Measurements from ENCODE around the gene WWTR1. TPM values are rescaled to one million over a fixed set of nuclear protein-coding genes. Genes with fewer than 3 reads are reported as not detected.
A peak's percentile ranks its signal among the peaks of the same experiment; 100 is the strongest.

WWTR1 gene
- polyA plus RNA-seq, 2 of the 4 experiments (the other 2 are of a cell fraction) = 99.7 to 164 TPM

DNA sequence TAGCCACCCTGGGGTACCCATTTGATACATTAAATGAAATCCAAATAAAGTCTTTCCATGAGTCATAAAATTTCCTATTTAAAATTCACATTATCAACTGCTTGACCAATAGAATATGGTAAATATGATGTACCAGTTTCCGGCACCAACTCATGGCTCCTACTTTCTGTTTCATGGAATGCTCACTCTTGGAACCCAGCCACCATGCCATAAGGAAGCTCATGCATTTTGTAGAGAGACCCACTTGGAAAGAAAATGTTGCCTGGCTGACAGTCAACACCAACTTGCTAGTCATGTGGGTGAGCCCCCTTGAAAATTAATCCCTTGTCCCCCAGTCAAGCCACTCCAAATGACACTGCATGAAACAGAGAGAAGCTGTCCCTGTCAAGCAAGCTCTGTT, 57.2 kb downstream of the WWTR1 start:
- ChIA-PET CTCF (interaction anchor here (0.7 to 2.2 kb wide), 5 partner anchors 9 to 58 kb away, joined by 4 to 9 read pairs (median 7); partner anchors contain the start of gene WWTR1), POLR2A (no interaction called here)
- Histone ChIP-seq H3K4me2 (peak overlapping the region; percentile 20; the same call in 2 of the 3 replicates), H3K4me1 (peaks cover 95% of the 10 kb centered on the region), H3K4me3 (no peak overlapping the region), H3K9me3 (no peaks in the 10 kb centered on the region), H3K27ac (peak overlapping the region; percentile 10 to 89; a peak in 5 of 6 replicates)
- 88% methylated on average over 1 of the region's 1 CpG for WGBS (ENCODE audit: missing lambda C conversion rate)
- TF ChIP-seq, protein P1, sequence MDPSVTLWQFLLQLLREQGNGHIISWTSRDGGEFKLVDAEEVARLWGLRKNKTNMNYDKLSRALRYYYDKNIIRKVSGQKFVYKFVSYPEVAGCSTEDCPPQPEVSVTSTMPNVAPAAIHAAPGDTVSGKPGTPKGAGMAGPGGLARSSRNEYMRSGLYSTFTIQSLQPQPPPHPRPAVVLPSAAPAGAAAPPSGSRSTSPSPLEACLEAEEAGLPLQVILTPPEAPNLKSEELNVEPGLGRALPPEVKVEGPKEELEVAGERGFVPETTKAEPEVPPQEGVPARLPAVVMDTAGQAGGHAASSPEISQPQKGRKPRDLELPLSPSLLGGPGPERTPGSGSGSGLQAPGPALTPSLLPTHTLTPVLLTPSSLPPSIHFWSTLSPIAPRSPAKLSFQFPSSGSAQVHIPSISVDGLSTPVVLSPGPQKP (IDR thresholded peaks at IDR 0.05; ENCODE audit: low read depth, low read length) = no peak
- TF ChIP-seq FOSL2 (IDR thresholded peaks at IDR 0.05) (no peak), FOSL2 (CRISPR knock-in tag; IDR thresholded peaks at IDR 0.05) (peak; percentile 29)
- FAIRE-seq = no peak
- no peak for DNase-seq (ENCODE audit: low read depth in 1 of 2, low spot score in 1 of 2)
- ATAC-seq = no peak

DNA sequence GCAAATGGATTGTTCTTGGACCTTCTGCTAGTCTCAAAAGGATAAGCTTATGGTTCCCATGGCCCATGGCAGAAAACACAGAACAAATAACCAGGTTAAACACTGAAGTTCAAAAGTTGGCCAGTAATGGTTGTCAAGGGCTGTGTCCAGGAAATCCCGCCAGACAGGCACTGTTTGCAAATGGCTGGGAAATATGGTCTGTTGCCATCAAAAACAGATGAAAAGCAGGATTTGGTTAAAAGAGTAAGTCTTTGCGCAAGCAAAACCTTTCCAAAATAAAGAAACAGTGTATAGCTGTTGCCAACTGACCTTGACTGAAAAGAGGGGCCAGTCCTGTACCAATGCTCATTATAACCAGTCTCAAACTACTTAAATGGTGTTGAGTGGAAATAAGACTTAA, 58.6 kb downstream of the WWTR1 start:
- no peaks in the 10 kb centered on the region for H3K9me3 ChIP-seq
- ATAC-seq (no peak), DNase-seq (ENCODE audit: low read depth in 1 of 2, low spot score in 1 of 2) (no peak), FAIRE-seq (no peak)
- CTCF ChIA-PET = interaction anchor here (0.6 to 2.8 kb wide), 2 partner anchors 18 to 30 kb away, joined by 3 to 8 read pairs; no protein-coding TSS in a partner anchor
- peaks cover 90% of the 10 kb centered on the region for H3K4me1 ChIP-seq
- H3K4me2 ChIP-seq = no peak overlapping the region; the same call in 2 of the 3 replicates
- no peak overlapping the region for H3K4me3 ChIP-seq
- WGBS (ENCODE audit: missing lambda C conversion rate) = 90% methylated on average over 2 of the region's 2 CpGs
- no peak for TF ChIP-seq HOXA7 (CRISPR knock-in tag; IDR thresholded peaks at IDR 0.05)
- peak; percentile 59; the same call in 1 of the 2 replicates for TF ChIP-seq EHMT2 (IDR thresholded peaks at IDR 0.05; ENCODE audit: low read depth)
- H3K27ac ChIP-seq = peak overlapping the region in 1 of 2 experiments; percentile 31; a peak in 3 of 6 replicates
- POLR2A ChIA-PET = interaction anchor here (0.9 kb wide), 1 partner anchor 59 kb away, joined by 3 read pairs; the partner anchor contains the start of gene WWTR1

DNA sequence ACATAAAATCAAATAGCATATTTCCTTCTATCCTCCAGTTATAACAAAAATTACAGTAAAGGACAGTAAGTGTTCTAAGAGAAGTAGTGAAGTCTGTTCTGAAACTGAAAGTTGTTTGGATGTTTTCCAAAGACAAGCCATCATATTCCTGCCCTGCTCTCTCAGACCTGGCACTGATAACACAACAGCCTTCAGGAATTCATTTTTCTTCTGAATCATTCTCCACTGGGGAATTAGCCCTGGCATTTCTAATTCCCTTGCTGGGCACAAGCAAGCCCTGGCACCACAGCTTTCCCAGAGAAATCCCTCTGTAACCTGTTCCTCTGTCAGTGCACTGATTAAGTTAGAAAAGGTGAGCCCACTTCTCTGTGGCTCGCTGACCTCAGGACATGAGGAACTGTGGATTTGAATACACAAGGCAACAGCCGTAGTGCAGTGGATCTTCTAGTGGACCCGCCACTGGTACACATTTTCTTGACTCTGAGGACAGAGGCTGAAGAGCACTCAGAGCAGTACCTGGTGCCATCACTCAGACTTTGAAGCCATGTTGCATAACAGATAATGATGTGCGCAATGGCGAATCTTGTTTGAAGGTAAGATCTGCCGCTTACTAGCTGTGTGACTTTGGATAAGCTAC, 61.6 kb downstream of the WWTR1 start:
- Histone ChIP-seq H3K27ac (peak overlapping the region; percentile 56 to 76; a peak in 5 of 6 replicates), H3K4me2 (peak overlapping the region; percentile 65), H3K4me1 (peaks cover 88% of the 10 kb centered on the region), H3K4me3 (no peak overlapping the region), H3K9me3 (no peaks in the 10 kb centered on the region)
- FAIRE-seq = peak; percentile 7
- peak; percentile 58 to 69 for ATAC-seq
- TF ChIP-seq MAZ (IDR thresholded peaks at IDR 0.05; ENCODE audit: borderline replicate concordance, low read depth, low read length) (no peak), RARB (CRISPR knock-in tag; IDR thresholded peaks at IDR 0.05) (no peak), PHF8 (IDR thresholded peaks at IDR 0.05; ENCODE audit: borderline replicate concordance, low read depth) (no peak), EP300 (IDR thresholded peaks at IDR 0.05) (no peak), TP53 (CRISPR knock-in tag; IDR thresholded peaks at IDR 0.05) (no peak), HDAC2 (IDR thresholded peaks at IDR 0.05) (no peak), FOSB (CRISPR knock-in tag; IDR thresholded peaks at IDR 0.05) (no peak), GATA3 (IDR thresholded peaks at IDR 0.05; ENCODE audit: borderline replicate concordance) (no peak), EHMT2 (IDR thresholded peaks at IDR 0.05; ENCODE audit: low read depth) (no peak), HEYL (CRISPR knock-in tag; IDR thresholded peaks at IDR 0.05) (no peak), BHLHE40 (IDR thresholded peaks at IDR 0.05; ENCODE audit: low read depth, low read length) (no peak), HOXB5 (CRISPR knock-in tag; IDR thresholded peaks at IDR 0.05) (no peak), POLR2A (IDR thresholded peaks at IDR 0.05; ENCODE audit: low read length) (no peak), CEBPB (IDR thresholded peaks at IDR 0.05) (no peak), SREBF2 (IDR thresholded peaks at IDR 0.05) (no peak)
- TF ChIP-seq, protein P2, sequence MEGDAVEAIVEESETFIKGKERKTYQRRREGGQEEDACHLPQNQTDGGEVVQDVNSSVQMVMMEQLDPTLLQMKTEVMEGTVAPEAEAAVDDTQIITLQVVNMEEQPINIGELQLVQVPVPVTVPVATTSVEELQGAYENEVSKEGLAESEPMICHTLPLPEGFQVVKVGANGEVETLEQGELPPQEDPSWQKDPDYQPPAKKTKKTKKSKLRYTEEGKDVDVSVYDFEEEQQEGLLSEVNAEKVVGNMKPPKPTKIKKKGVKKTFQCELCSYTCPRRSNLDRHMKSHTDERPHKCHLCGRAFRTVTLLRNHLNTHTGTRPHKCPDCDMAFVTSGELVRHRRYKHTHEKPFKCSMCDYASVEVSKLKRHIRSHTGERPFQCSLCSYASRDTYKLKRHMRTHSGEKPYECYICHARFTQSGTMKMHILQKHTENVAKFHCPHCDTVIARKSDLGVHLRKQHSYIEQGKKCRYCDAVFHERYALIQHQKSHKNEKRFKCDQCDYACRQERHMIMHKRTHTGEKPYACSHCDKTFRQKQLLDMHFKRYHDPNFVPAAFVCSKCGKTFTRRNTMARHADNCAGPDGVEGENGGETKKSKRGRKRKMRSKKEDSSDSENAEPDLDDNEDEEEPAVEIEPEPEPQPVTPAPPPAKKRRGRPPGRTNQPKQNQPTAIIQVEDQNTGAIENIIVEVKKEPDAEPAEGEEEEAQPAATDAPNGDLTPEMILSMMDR (IDR thresholded peaks at IDR 0.05) = no peak
- TF ChIP-seq, protein P3, sequence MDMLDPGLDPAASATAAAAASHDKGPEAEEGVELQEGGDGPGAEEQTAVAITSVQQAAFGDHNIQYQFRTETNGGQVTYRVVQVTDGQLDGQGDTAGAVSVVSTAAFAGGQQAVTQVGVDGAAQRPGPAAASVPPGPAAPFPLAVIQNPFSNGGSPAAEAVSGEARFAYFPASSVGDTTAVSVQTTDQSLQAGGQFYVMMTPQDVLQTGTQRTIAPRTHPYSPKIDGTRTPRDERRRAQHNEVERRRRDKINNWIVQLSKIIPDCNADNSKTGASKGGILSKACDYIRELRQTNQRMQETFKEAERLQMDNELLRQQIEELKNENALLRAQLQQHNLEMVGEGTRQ (IDR thresholded peaks at IDR 0.05) = no peak
- TF ChIP-seq, protein P4, sequence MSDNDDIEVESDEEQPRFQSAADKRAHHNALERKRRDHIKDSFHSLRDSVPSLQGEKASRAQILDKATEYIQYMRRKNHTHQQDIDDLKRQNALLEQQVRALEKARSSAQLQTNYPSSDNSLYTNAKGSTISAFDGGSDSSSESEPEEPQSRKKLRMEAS (IDR thresholded peaks at IDR 0.05) = no peak
- ChIA-PET CTCF (interaction anchor here (0.6 to 2.5 kb wide), 5 partner anchors 8 to 111 kb away, joined by 3 to 8 read pairs (median 4); no protein-coding TSS in a partner anchor), POLR2A (interaction anchor here (1.2 to 2.2 kb wide), 2 partner anchors 9 to 62 kb away, joined by 4 to 7 read pairs; partner anchors contain the start of gene WWTR1)
- WGBS (ENCODE audit: missing lambda C conversion rate) = 90% methylated on average over 6 of the region's 6 CpGs
- no peak for DNase-seq (ENCODE audit: low read depth in 1 of 2, low spot score in 1 of 2)
